NCI-H2227 treated with DMSO at 0.1 percent for 48 hours (cell line): Measurements from ENCODE around the gene DIABLO.
"Not testable (repeated sequence)": the region's sequence is repeated elsewhere in the genome, so short reads cannot be mapped to it uniquely, and the experiment has no call there.

Source experiments
- DNase-seq: peaks from one replicate; lab custom pipeline; 2025; lab: John Stamatoyannopoulos, UW

The DIABLO gene

GRCh38 chr12:122225683-122226365, at the start of gene DIABLO:
TSS of gene DIABLO (minus strand) at chr12:122226052. CDS start at chr12:122226014, 38 bp downstream.
- peak; percentile 99 for DNase-seq

GRCh38 chr12:122275459-122275858, 49.6 kb upstream of the DIABLO start:
- DNase-seq = no peak

- peak; percentile 93 for DNase-seq
Measured at GRCh38 chr12:122266230-122266901, 40.5 kb upstream of the DIABLO start, which contains the start of gene VPS33A. TSS of gene VPS33A (minus strand) at chr12:122266494. CDS start at chr12:122266408, 86 bp downstream.

- DNase-seq = no peak
Measured at GRCh38 chr12:122265886-122266229, 40.0 kb upstream of the DIABLO start.

GRCh38 chr12:122265476-122265875, 39.6 kb upstream of the DIABLO start:
- no peak for DNase-seq

GRCh38 chr12:122260735-122261134, 34.9 kb upstream of the DIABLO start:
- DNase-seq = not testable (repeated sequence)

GRCh38 chr12:122258939-122259338, 33.1 kb upstream of the DIABLO start:
- DNase-seq = not testable (repeated sequence)

GRCh38 chr12:122258462-122258861, 32.6 kb upstream of the DIABLO start:
- DNase-seq = not testable (repeated sequence)

GRCh38 chr12:122250536-122250935, 24.7 kb upstream of the DIABLO start:
- no peak for DNase-seq

- DNase-seq = no peak
Measured at GRCh38 chr12:122250047-122250446, 24.2 kb upstream of the DIABLO start.

- no peak for DNase-seq
Measured at GRCh38 chr12:122245553-122245952, 19.7 kb upstream of the DIABLO start.

GRCh38 chr12:122244565-122245371, 18.9 kb upstream of the DIABLO start:
- no peak for DNase-seq

GRCh38 chr12:122243965-122244364, 18.1 kb upstream of the DIABLO start:
- DNase-seq = no peak

GRCh38 chr12:122238861-122239260, 13.0 kb upstream of the DIABLO start:
- no peak for DNase-seq

- no peak for DNase-seq
Measured at GRCh38 chr12:122235741-122236140, 9.9 kb upstream of the DIABLO start.

- DNase-seq = no peak
Measured at GRCh38 chr12:122232691-122233090, 6.8 kb upstream of the DIABLO start.

GRCh38 chr12:122230798-122231197, 4.9 kb upstream of the DIABLO start:
- no peak for DNase-seq

GRCh38 chr12:122228092-122228491, 2.2 kb upstream of the DIABLO start:
- DNase-seq = peak; percentile 55

GRCh38 chr12:122227341-122227740, 1.5 kb upstream of the DIABLO start:
- DNase-seq = peak; percentile 64

- peak; percentile 58 for DNase-seq
Measured at GRCh38 chr12:122226366-122227125, 694 bp upstream of the DIABLO start.

GRCh38 chr12:122216445-122216844, 9.4 kb downstream of the DIABLO start:
- no peak for DNase-seq

GRCh38 chr12:122215771-122216170, 10.1 kb downstream of the DIABLO start:
- no peak for DNase-seq
